ENCODE measurements around the gene ZMAT5.
A peak's percentile ranks its signal among the peaks of the same experiment; 100 is the strongest.

Gene ZMAT5

GRCh38 chr22:29729161-29729560, 37.6 kb downstream of the ZMAT5 start:
- no peak for DNase-seq (ENCODE audit: low spot score)

GRCh38 chr22:29727131-29727523, 39.7 kb downstream of the ZMAT5 start:
- DNase-seq (ENCODE audit: low spot score), result peak; percentile 76

GRCh38 chr22:29726512-29727130, 40.2 kb downstream of the ZMAT5 start:
- no peak for DNase-seq (ENCODE audit: low spot score)

GRCh38 chr22:29726106-29726505, 40.7 kb downstream of the ZMAT5 start:
- DNase-seq (ENCODE audit: low spot score), result no peak

- DNase-seq (ENCODE audit: low spot score), result no peak
These were observed 42.0 kb downstream of the ZMAT5 start for GRCh38 chr22:29724843-29725242.

DNA sequence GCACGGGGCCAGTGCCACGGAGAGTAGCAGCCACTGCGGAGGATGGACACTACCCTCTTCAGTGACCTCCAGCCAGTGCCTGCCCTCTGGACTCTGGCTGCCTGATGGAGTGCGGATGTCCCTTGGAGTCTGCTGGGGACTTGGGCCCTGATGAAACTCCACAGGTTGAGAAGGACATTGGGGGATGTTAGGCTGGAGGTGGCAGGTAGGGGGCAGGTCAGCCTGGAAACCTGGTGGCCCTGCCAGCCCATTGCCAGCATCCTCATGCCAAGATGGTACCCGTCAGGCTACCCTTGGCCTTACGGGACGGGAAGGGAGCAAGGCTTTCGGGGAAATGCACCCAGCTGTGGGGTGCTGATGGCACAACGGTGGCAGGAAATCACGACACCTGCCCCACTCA, 43.0 kb downstream of the ZMAT5 start:
- no peak for DNase-seq (ENCODE audit: low spot score)

DNA sequence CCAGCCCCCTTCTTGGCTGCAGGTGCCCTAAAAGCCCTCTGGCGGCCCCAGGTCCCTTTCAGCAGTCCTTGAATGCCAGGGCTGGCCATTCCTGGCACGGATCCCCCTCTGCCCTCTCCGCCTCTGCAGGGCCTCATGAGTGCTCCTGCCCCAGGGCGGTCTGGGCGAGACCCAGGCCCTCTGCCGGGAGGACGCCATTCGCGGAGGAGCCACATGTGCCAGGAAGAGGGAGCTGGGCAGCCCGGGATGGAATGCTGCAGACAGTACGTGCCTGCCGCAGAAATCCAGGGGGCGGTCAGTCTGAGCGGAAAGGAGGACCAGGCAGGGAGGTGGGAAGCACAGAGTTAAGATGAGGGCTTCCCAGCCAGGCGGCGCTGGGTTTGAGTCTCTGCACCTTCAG, 44.2 kb downstream of the ZMAT5 start:
- no peak for DNase-seq (ENCODE audit: low spot score)

DNA sequence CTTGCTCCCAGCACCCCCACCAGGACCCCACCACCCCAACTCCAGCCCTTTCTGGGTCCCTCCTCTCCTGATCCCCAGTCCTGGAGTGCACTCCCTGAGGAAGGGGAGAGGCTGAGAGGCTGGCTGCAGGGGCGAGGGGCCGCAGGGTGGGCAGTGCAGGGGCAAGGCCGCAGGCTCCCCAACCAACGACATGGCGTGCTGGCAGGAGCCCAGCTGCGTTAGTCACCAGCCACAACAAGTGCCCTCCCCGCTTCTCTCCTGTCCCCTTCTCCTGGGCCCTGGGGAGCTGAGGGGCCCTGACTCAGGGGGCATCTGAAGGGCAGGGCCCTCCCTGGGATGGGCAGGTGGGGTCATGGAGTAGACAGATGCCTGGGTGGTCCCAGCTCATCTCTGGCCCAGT, 44.7 kb downstream of the ZMAT5 start:
- DNase-seq (ENCODE audit: low spot score), result no peak

- DNase-seq (ENCODE audit: low spot score), result no peak
These were observed 45.9 kb downstream of the ZMAT5 start for GRCh38 chr22:29720811-29721323.

DNA sequence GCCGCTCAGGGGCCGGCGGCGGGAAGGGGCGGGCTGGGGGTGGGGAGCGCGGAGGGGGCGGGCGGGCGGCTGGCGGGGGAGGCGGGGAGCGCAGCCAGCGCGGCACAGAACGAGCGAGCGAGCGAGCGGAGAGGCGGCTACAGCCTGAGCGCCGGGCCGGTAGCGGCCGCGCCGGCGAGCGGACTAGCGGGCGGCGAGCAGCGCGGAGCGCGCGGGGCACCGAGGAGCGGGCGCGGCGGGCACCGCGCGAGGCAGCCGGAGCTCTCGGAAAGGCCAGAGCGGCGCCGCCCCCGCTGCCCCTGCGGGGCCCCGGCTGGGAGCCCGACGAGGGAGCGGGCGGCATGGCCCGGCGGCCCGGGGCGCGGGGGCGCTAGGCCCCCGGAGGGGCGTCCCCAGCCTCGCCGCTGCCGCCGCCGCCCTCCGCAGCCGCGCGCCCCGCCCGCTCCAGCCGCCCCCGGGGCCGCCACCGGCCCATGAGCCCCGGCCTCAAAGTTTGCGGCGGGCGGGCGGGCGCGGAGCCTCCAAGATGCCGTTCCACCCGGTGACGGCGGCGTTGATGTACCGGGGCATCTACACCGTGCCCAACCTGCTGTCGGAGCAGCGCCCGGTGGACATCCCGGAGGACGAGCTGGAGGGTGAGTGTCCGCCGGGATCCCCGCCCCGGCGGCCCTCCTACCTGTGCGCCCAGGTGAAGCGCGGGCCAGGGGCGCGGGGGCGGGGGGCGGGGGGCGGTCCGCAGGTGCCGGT, 46.7 kb downstream of the ZMAT5 start, which contains the start of gene CABP7:
Gene CABP7, plus strand, starts transcription at position 105 of the 747 bp plus-strand sequence. Its CDS starts 422 bp downstream, at position 527.
- peak; percentile 52 for DNase-seq (ENCODE audit: low spot score)

- no peak for DNase-seq (ENCODE audit: low spot score)
These were observed 47.6 kb downstream of the ZMAT5 start for GRCh38 chr22:29718949-29719898.

DNA sequence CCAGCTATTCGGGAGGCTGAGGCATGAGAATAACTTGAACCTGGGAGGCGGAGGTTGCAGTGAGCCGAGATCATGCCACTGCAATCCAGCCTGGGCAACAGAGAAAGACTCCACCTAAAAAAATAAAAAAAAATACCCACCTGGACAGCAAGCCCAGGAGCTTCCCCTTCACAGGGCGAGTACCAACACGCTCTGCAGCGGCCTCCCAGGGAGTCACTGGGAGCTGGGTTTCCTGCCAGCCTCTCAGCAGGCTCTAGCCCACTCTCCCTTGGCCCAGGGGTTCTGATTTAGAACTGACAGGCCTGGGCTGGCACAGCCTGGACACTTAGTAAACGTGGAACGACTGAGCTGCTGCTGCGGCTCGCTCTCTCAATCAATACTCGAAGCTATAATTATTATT, 49.0 kb downstream of the ZMAT5 start:
- DNase-seq (ENCODE audit: low spot score), result no peak

DNA sequence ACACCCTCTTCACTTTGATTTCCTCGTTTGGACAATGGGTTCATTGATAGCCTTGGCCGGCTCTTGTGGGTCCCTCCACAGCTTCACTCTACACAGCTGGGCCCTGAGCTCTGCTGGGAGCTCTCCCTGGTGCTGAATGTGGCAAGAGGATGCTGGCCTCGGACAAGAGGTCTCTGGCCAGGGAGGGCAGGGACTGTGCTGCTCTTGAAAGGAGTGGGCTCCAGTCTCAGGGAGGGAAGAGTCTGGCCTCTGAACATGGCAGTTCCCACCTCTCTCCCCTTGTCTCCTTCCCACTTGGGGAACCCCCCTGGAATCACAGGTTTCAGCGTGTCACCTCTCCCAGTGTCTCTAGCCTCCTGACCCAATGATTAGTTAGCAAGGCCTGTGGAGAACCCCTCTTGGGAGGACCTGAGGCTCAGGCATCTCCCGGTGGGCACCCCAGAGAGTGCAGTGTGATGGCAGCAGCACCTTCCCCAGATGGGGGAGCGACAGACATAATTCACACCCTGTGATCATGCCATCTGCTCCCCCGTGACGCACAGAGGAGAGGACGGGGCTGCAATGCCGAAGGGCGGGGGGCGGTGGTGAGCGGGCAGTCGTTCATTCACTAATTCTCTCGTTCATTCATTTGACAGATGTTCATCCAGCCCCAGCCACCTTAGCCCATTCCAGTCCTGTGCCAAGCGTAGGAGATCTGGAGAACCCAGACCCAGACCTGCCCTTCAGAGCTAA, 49.8 kb downstream of the ZMAT5 start:
- DNase-seq (ENCODE audit: low spot score), result peak; percentile 87

DNA sequence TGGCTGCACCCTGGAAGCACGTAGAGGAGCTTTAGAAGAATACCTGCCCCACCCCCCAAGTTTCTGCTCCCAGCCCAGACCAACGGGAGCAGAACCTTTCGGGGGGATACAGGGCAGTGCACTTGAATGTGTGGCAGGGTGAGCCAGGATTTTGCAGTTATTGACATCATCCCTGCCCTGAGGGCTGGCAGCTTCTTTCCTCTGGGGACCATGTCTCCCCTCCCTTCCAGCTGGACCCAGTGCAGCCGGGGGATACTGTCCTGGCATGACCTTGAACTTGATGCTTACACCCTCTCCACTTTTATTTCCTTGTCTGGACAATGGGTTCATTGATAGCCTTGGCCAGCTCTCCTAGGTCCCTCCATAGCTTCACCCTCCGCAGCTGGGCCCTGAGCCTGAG, 51.1 kb downstream of the ZMAT5 start:
- no peak for DNase-seq (ENCODE audit: low spot score)

GRCh38 chr22:29715240-29715639, 51.6 kb downstream of the ZMAT5 start:
- DNase-seq (ENCODE audit: low spot score), result no peak

DNA sequence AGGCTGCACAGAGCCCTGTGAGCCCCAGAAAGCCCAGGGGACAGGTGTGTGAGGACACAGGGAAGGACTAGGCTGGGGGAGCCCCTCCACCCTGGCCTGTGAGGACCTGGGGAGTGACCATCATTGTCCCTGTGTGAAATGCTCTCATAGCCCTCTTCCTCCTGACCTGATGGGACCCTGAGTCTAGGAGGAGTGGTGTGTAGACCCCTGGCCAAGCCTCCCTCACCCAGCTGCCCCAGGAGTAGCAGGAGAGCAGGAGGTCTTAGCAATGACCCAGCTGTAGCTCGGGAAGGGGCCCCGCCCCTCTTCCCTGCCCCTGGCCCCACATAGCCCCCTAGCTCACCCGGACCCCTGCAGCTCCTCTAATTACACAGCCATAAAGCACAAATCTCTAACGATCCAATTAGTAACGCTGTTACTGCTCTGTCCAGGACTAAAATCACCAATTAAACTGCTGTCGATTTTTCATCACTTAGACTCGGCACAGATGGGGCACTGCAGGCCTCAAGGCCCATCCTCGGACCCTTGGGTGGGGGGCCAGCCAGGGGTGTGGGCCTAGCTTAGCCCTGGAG, 53.6 kb downstream of the ZMAT5 start:
- DNase-seq (ENCODE audit: low spot score), result no peak

DNA sequence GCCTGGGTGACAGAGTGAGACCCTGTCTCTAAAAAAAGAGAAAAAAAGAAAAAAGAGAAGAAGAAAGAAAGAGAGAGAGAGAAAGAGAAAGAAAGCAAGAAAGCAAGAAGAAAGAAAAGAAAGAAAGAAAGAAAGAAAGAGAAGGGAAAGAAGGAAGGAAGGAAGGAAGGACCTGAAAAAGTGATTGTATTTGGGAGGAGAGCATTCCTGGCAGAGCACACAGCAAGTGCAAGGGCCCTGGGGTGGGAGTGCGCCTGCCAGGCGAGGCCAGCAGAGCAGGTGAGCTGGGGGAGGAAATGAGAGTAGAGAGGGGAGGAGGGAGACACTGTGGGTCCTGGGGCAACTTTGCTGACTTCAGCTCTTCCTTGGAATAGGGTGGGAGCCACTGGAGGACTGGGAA, 54.7 kb downstream of the ZMAT5 start:
- DNase-seq (ENCODE audit: low spot score), result no peak

GRCh38 chr22:29710922-29711593, 55.7 kb downstream of the ZMAT5 start:
- DNase-seq (ENCODE audit: low spot score), result no peak

- no peak for DNase-seq (ENCODE audit: low spot score)
These were observed 56.6 kb downstream of the ZMAT5 start for GRCh38 chr22:29710193-29710592.

DNA sequence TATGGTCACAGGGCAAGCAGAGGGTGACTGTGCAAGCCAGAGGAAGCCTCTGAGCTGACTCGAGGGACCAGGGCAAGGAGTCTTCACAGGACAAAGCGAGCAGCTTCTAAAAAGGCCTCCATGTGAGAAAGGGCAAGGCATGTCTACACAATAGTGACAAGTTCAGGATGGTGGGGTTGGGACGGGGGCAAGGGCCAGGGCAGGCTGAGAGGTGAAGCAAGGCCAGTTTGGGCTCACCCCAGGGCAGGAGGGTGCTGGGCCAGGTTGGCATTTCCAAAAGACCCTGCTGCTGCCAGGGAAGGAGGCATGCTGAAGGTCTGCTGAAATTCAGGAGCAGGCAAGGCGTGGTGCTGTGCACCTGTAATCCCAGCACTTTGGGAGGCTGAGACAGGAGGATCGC, 59.3 kb downstream of the ZMAT5 start:
- no peak for DNase-seq (ENCODE audit: low spot score)

- no peak for DNase-seq (ENCODE audit: low spot score)
These were observed 59.8 kb downstream of the ZMAT5 start for GRCh38 chr22:29707010-29707409.

Data from GM03348 (cell line).